Activated CD4-positive, alpha-beta T cell treated with anti-CD3 and anti-CD28 coated beads, Interleukin-2, Interleukin-6, amounts not matched to agents 100 ng/mL and 50 ng/mL, durations not matched to agents 16 hours and 8 hours (primary cell): ENCODE results near the gene IL13.

ENCODE experiments used
- DNase-seq: peaks from one replicate; pipeline ENCODE4 v3.0.0-alpha.2; 2020

Gene IL13

DNA sequence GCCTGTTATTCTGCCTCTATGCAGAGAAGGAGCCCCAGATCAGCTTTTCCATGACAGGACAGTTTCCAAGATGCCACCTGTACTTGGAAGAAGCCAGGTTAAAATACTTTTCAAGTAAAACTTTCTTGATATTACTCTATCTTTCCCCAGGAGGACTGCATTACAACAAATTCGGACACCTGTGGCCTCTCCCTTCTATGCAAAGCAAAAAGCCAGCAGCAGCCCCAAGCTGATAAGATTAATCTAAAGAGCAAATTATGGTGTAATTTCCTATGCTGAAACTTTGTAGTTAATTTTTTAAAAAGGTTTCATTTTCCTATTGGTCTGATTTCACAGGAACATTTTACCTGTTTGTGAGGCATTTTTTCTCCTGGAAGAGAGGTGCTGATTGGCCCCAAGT lies 15.5 kb downstream of the IL13 start:
- no peak for DNase-seq

- peak; percentile 48 for DNase-seq
Observed at GRCh38 chr5:132673939-132674630, 16.1 kb downstream of the IL13 start, which contains the start of gene IL4. Gene IL4, plus strand, starts transcription at chr5:132673989. Its CDS starts 62 bp downstream, at chr5:132674051.

DNA sequence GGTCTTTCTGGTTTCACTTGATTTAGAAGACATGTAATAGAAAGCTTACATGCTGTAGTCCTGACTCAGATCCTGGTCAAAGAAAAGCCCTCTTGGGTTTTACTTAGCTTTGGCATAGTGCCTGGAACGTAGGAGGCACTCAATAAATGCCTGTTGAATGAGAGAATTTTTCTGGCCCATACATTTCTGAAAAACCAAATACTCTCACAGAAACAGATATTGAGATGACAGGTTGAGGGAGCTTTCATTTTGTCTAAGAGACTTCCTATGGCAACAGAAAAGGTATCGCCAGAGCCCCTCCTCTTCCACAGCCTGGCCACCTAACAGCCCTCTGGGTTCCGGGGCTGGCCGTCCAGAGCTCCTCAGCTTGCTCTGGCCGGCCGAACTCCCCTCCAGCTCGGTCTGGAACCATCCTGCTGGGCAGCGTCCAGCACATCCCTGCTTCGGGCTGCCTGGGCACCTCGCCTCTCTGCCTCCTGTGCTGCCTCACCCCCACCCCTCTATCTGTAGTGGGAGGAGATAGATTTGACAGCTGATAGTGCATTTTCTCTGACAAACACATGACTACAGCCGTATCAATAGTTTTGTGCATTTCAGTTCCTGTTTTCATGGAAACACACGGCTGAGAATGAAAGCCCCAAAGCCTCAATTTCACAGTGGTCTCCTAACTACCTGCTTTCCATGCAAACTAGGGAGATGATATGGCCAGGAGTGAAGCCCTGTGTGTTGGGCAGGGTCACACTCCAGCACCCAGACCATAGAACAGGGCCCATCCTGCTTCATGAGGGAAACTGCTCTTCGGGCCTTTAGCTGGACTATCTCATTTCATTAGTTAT lies 16.9 kb downstream of the IL13 start:
- DNase-seq, result peak; percentile 61

GRCh38 chr5:132675936-132676689 lies 18.1 kb downstream of the IL13 start:
- DNase-seq, result peak; percentile 42

GRCh38 chr5:132677191-132677590 lies 19.2 kb downstream of the IL13 start:
- DNase-seq, result no peak

DNA sequence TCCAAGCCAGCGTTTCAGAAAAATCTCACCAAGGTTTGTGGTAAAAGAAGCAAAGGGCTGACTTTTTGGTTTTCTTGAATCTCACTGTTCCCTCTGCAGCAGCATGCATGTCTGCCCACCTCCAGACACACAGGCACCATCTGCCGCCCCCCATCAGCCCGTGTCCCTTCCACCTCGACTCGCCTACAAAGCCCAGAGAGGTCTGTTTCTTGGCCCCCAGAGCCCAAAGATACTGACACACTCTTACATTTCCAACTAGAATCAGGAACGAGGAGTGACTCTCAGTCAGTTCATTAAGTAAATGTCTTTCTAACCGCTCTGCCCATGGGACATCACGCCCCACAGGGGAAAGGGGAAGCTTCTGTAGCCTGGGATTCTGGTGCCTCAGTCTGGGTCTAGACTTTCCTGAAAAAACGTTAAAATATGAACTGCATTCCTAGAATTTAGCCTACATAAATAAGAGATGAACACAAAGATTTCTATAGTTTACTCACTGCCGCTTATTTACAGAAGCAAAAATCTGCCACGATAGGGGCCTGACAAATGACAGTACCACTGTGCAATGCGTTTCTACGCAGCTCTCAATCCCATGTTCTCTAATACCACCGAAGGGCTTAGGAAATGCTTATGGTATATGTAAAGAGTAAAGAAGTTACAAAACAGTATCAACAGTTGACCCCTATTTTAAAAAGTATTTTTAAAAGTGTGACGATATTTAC lies 19.9 kb downstream of the IL13 start:
- no peak for DNase-seq

DNA sequence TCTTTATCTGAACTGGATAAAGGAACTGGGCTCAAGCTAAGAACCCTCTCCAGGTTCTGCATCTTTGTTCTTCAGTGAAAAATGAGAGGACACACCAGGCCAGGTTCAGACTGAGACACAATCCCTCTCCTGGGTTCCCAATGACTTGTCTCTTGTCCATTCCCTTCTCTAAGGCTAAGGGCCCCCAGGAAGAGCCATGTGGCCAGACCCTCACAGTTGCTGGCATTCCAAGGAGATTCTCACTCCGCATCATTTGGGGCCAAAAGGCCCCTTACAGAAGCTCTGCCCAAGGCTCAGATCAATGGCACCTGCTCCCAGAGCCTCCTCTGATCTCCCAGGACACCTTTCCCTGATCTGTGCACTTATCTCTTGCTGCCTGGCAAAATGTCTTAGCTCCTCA lies 20.8 kb downstream of the IL13 start:
- no peak for DNase-seq

GRCh38 chr5:132679166-132679565 lies 21.2 kb downstream of the IL13 start:
- DNase-seq, result no peak

DNA sequence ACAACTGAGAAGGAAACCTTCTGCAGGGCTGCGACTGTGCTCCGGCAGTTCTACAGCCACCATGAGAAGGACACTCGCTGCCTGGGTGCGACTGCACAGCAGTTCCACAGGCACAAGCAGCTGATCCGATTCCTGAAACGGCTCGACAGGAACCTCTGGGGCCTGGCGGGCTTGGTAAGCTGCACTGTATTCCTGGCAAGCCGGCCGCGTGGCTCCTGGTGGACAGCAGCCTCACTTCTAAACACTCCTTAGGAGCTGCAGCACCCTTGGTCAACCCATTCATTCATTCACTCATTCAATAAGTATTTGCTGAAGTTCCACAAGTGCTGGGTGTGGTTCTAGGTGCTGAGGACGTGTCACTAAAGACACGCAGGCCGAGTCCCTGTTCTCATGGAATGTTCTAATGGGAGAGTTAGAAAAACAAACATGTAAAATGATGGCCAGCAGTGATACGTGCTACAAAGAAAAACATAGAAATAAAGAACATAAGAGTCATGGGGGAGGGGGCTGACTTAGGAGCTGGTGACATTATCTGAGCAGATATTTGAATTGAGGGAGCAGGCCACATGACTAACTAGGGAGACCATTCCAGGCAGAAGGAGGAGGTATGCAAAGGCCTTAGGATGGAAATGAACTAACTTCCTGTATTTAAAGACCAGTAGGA lies 21.9 kb downstream of the IL13 start:
- no peak for DNase-seq

GRCh38 chr5:132680780-132681475 lies 23.0 kb downstream of the IL13 start:
- DNase-seq, result no peak

- no peak for DNase-seq
Observed at GRCh38 chr5:132681476-132681831, 23.5 kb downstream of the IL13 start.

GRCh38 chr5:132681983-132682382 lies 24.0 kb downstream of the IL13 start:
- no peak for DNase-seq

DNA sequence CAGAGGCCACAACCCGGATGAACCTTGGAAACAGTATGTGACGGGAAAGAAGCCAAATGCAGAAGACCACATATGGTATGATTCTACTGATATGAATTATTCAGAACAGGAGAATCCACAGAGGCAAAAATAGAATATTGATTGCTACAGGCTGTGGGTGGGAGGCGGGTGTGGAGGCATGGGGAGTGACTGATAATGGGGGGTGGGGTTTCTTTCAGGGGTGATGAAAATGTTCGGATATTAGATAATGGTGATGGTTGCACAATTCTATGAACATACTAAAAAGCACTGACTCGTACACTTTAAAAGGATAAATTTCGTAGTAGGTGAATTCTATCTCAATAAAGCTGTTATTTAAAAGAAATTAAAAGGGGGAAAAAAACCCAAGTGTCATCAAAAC lies 26.5 kb downstream of the IL13 start:
- DNase-seq, result no peak

GRCh38 chr5:132684922-132685720 lies 27.1 kb downstream of the IL13 start:
- peak; percentile 75 for DNase-seq

DNA sequence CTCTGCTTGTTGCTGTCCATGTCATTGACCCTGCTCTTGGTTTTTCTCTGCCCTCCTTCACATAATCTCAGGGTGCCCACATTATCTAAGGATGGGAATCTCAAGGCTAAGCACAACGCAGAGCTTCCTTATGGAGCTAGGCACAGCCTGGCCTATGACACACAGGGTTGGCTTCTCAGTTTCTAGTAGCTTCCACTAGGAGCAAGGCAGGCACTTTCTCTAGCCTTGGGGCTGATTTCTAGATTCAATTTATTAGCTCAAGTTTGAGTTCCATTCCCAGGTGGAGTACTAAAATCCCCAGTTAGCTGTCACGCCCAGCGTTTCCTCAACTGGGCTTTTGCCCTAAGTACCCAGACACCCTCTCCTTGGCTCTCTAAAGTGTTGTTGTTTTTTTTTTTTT lies 28.2 kb downstream of the IL13 start:
- no peak for DNase-seq

DNA sequence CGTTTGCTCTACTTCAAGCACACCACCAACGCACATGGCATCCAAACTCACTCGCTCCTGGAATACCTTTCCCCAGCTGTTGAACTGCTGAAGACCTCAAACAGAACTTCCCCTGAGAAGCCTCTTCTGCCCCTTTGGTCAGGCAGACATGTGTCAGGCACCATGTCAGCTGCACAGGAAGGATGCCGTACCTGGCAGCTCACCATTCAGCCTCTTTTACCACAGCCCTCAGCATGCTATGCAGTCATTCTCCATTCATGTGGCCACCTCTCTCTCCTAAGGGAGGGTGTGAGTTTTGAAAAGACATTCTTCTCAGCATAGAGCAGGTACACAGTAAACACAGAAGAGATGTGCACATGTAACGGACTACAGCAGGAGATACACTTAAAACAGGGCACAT lies 30.0 kb downstream of the IL13 start:
- DNase-seq, result peak; percentile 60

GRCh38 chr5:132688536-132689339 lies 30.8 kb downstream of the IL13 start:
- DNase-seq, result peak; percentile 53

GRCh38 chr5:132689513-132689912 lies 31.5 kb downstream of the IL13 start:
- DNase-seq, result no peak

GRCh38 chr5:132690156-132690555 lies 32.2 kb downstream of the IL13 start:
- no peak for DNase-seq
